Liver (tissue), 9 donors: Measurements from ENCODE around the gene RGL1. TPM values are rescaled to one million over a fixed set of nuclear protein-coding genes. Genes with fewer than 3 reads are reported as not detected.
"Not testable (repeated sequence)": the region's sequence is repeated elsewhere in the genome, so short reads cannot be mapped to it uniquely, and the experiment has no call there.

Experiments
- DNase-seq: peaks from one replicate; pipeline ENCODE4 v3.0.0-alpha.2; 2017; ENCODE audit warnings: low spot score
- H3K27ac ChIP-seq, 2 donors: one replicate each; pipeline ENCODE4 v1.7.0; 2013; ENCODE audit warnings: inconsistent platforms in 2 of 2, low read length in 2 of 2, control low read depth in 1 of 2, low read depth in 1 of 2, mild to moderate bottlenecking in 1 of 2
- H3K27me3 ChIP-seq, 4 donors: one replicate each; pipeline versions ENCODE4 v1.6.1 to v1.7.0; 2013; ENCODE audit warnings: low read length in 3 of 4, inconsistent platforms in 1 of 4, mild to moderate bottlenecking in 1 of 4, moderate library complexity in 1 of 4; ENCODE audit not compliant: control insufficient read depth in 4 of 4, insufficient read depth in 4 of 4
- H3K36me3 ChIP-seq, 4 donors: one replicate each; pipeline versions ENCODE4 v1.6.1 to v1.7.0; 2013; ENCODE audit warnings: low read length in 3 of 4, mild to moderate bottlenecking in 3 of 4, low read depth in 1 of 4, moderate library complexity in 1 of 4; ENCODE audit not compliant: control insufficient read depth in 4 of 4, insufficient read depth in 3 of 4
- H3K4me1 ChIP-seq, 4 donors: one replicate each; pipeline versions ENCODE4 v1.6.1 to v1.7.0; 2013; ENCODE audit warnings: low read length in 3 of 4, mild to moderate bottlenecking in 3 of 4, moderate library complexity in 1 of 4; ENCODE audit not compliant: control insufficient read depth in 4 of 4, insufficient read depth in 4 of 4
- H3K4me3 ChIP-seq, 3 donors: one replicate each; pipeline versions ENCODE4 v1.6.1 to v1.7.0; 2013; ENCODE audit warnings: low read length in 3 of 3, control low read depth in 1 of 3, low read depth in 1 of 3, mild to moderate bottlenecking in 1 of 3
- H3K9ac ChIP-seq, 2 donors: one replicate each; pipeline ENCODE4 v1.7.0; 2013; ENCODE audit warnings: low read length in 2 of 2, mild to moderate bottlenecking in 2 of 2, moderate library complexity in 2 of 2, control low read depth in 1 of 2, low read depth in 1 of 2
- H3K9me3 ChIP-seq, 4 donors: one replicate each; pipeline versions ENCODE4 v1.6.1 to v1.7.0; 2013; ENCODE audit warnings: low read length in 3 of 4; ENCODE audit not compliant: control insufficient read depth in 4 of 4
- ATF3 ChIP-seq: IDR thresholded peaks from 2 replicates; pipeline ENCODE4 v1.6.1; 2016; ENCODE audit warnings: antibody characterized with exemption
- EGR1 ChIP-seq, 2 donors: IDR thresholded peaks; 2 replicates each; pipeline ENCODE4 v1.6.1; 2016 to 2018; ENCODE audit warnings: antibody characterized with exemption in 2 of 2, low read depth in 2 of 2
- FOXA1 ChIP-seq: IDR thresholded peaks from 2 replicates; pipeline ENCODE4 v1.6.1; 2016; ENCODE audit warnings: antibody characterized with exemption
- FOXA2 ChIP-seq: IDR thresholded peaks from 2 replicates; pipeline ENCODE4 v1.6.1; 2016; ENCODE audit warnings: antibody characterized with exemption
- GABPA ChIP-seq, 2 donors: IDR thresholded peaks in 1 of 2; conservative IDR thresholded peaks in 1 of 2; 2 replicates each; pipeline ENCODE4 v1.6.1; 2016; ENCODE audit warnings: antibody characterized with exemption in 2 of 2, mild to moderate bottlenecking in 1 of 2, moderate library complexity in 1 of 2
- HNF4A ChIP-seq, 2 donors: conservative IDR thresholded peaks; 2 replicates each; pipeline ENCODE4 v1.6.1; 2016; ENCODE audit warnings: antibody characterized with exemption in 2 of 2, mild to moderate bottlenecking in 2 of 2
- HNF4G ChIP-seq: IDR thresholded peaks from 2 replicates; pipeline ENCODE4 v1.6.1; 2016; ENCODE audit warnings: antibody characterized with exemption
- JUND ChIP-seq, 2 donors: IDR thresholded peaks; 2 replicates each; pipeline ENCODE4 v1.6.1; 2016; ENCODE audit warnings: antibody characterized with exemption in 2 of 2
- MAX ChIP-seq: IDR thresholded peaks from 2 replicates; pipeline ENCODE4 v1.6.1; 2016; ENCODE audit warnings: antibody characterized with exemption
- NR2F2 ChIP-seq: IDR thresholded peaks from 2 replicates; pipeline ENCODE4 v1.6.1; 2016; ENCODE audit warnings: antibody characterized with exemption
- RAD21 ChIP-seq, 2 donors: IDR thresholded peaks; 2 replicates each; pipeline ENCODE4 v1.6.1; 2016; ENCODE audit warnings: antibody characterized with exemption in 2 of 2, mild to moderate bottlenecking in 2 of 2
- REST ChIP-seq: IDR thresholded peaks from 2 replicates; pipeline ENCODE4 v1.6.1; 2016; ENCODE audit warnings: antibody characterized with exemption, mild to moderate bottlenecking
- RXRA ChIP-seq, 2 donors: IDR thresholded peaks; 2 replicates each; pipeline ENCODE4 v1.6.1; 2017 to 2018; ENCODE audit warnings: antibody characterized with exemption in 2 of 2, mild to moderate bottlenecking in 1 of 2
- TAF1 ChIP-seq: conservative IDR thresholded peaks from 2 replicates; pipeline ENCODE4 v1.6.1; 2016; ENCODE audit warnings: antibody characterized with exemption, mild to moderate bottlenecking
- YY1 ChIP-seq: IDR thresholded peaks from 2 replicates; pipeline ENCODE4 v1.6.1; 2016; ENCODE audit warnings: antibody characterized with exemption, mild to moderate bottlenecking
- whole genome bisulfite sequencing: extraction: QIAGEN DNeasy Blood & Tissue Kit; methylation state at CpG from one replicate; pipeline ENCODE4 v1.1.7; 2013; 5-methylcytosine and 5-hydroxymethylcytosine counted together
- polyA plus RNA-seq, 2 donors: library from polyadenylated mRNA; stranded (reverse) in 1 of 2; unstranded in 1 of 2; fragments of 200-250 nt in 1 of 2; fragments of >200 nt in 1 of 2; fragmentation: Nextera tagmentation in 1 of 2; extraction: Ambion mirVana in 1 of 2; gene quantifications; one replicate each; pipeline versions ENCODE4 v1.2.1 to v1.2.3, GENCODE V29; 2013 to 2015
- total RNA-seq, 2 donors: library from RNA; depleted of rRNA; stranded (reverse); fragments of >200 nt; gene quantifications; one replicate each; pipeline ENCODE4 v1.2.3, GENCODE V29; 2014
- donor health status: healthy.
- donor health status: healthy.
- donor health status: healthy.
- donor health status: healthy.
- donor health status: healthy.

The RGL1 gene
- total and polyA plus RNA-seq, 4 donors = 3.9 to 15.3 (median 8.9) TPM

GRCh38 chr1:183783342-183783741 lies 21.6 kb upstream of the RGL1 start (continued):
- no peak for TF ChIP-seq RXRA (IDR thresholded peaks at IDR 0.05)

GRCh38 chr1:183783767-183784637 lies 20.9 kb upstream of the RGL1 start:
- no peak for DNase-seq
- H3K36me3 ChIP-seq = no peaks in the 10 kb centered on the region
- TF ChIP-seq GABPA (IDR thresholded peaks at IDR 0.05 in 1 of 2, conservative IDR thresholded peaks at IDR 0.05 in 1 of 2) (no peak), RAD21 (IDR thresholded peaks at IDR 0.05) (no peak), RXRA (IDR thresholded peaks at IDR 0.05) (no peak), ATF3 (no peak), HNF4G (no peak), REST (no peak)
- H3K27me3 ChIP-seq = no peaks in the 10 kb centered on the region
- no peaks in the 10 kb centered on the region for H3K4me1 ChIP-seq
- no peak overlapping the region for H3K9ac ChIP-seq
- 87% methylated on average over 6 of the region's 6 CpGs for WGBS
- no peak overlapping the region for H3K27ac ChIP-seq
- no peak overlapping the region for H3K4me3 ChIP-seq
- no peaks in the 10 kb centered on the region for H3K9me3 ChIP-seq

GRCh38 chr1:183785921-183786320 lies 19.0 kb upstream of the RGL1 start:
- not testable (repeated sequence) for H3K9me3 ChIP-seq, H3K9ac ChIP-seq, DNase-seq, H3K36me3 ChIP-seq, H3K27ac ChIP-seq, H3K27me3 ChIP-seq, H3K4me3 ChIP-seq, H3K4me1 ChIP-seq
- WGBS = 95% methylated on average over 3 of the region's 3 CpGs

- H3K4me1 ChIP-seq = no peaks in the 10 kb centered on the region
- WGBS = 85% methylated on average over 2 of the region's 2 CpGs
- no peak overlapping the region for H3K27ac ChIP-seq
- H3K9me3 ChIP-seq = no peaks in the 10 kb centered on the region
- H3K9ac ChIP-seq = no peak overlapping the region
- DNase-seq = no peak
- H3K4me3 ChIP-seq = no peak overlapping the region
- no peaks in the 10 kb centered on the region for H3K27me3 ChIP-seq
- no peaks in the 10 kb centered on the region for H3K36me3 ChIP-seq
- TF ChIP-seq FOXA1 (no peak), HNF4G (no peak), JUND (IDR thresholded peaks at IDR 0.05) (no peak), NR2F2 (no peak), GABPA (IDR thresholded peaks at IDR 0.05 in 1 of 2, conservative IDR thresholded peaks at IDR 0.05 in 1 of 2) (no peak), EGR1 (IDR thresholded peaks at IDR 0.05; ENCODE audit: low read depth in 2 of 2) (no peak), RAD21 (IDR thresholded peaks at IDR 0.05) (no peak), YY1 (no peak), FOXA2 (no peak), MAX (no peak), REST (no peak), TAF1 (no peak), ATF3 (no peak), HNF4A (conservative IDR thresholded peaks at IDR 0.05) (no peak)
Measured at GRCh38 chr1:183787704-183788103, 17.2 kb upstream of the RGL1 start.
